ENCODE measurements around the gene OSBPL2. TPM values are rescaled to one million over a fixed set of nuclear protein-coding genes. Genes with fewer than 3 reads are reported as not detected.

Gene OSBPL2
- total RNA-seq, 4 donors from 2014 or later, result 23.1 to 31.6 (median 27.1) TPM

DNA sequence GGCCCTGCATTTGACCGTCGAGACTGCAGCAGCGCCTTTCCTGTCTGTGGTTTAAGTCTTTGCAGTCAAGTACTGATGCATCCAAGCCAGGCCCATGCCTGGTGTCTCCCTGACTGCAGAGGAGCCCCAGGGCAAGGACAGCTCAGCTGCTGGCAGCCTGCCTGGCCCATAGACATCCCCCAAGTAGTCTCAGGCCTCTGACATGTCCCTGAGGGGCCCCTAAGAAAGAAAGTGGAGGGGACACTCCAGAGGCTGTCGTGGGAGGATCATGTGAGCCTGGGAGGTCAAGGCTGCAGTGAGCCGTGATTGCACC lies 36.3 kb upstream of the OSBPL2 start:
- Histone ChIP-seq H3K4me1 (peaks cover 0 to under 1% (median 0%) of the 10 kb centered on the region in 4 donors), H3K36me3 (peaks cover 0 to 76% (median 11%) of the 10 kb centered on the region in 3 donors), H3K27me3 (no peaks in the 10 kb centered on the region), H3K9me3 (no peaks in the 10 kb centered on the region), H3K27ac (no peak overlapping the region), H3K4me3 (no peak overlapping the region)
- WGBS, 2 donors, result 57 to 82% methylated on average over 4 to 5 of the region's 5 CpGs
- TF ChIP-seq EP300 (IDR thresholded peaks at IDR 0.05), result no peak
- TF ChIP-seq, protein P1, sequence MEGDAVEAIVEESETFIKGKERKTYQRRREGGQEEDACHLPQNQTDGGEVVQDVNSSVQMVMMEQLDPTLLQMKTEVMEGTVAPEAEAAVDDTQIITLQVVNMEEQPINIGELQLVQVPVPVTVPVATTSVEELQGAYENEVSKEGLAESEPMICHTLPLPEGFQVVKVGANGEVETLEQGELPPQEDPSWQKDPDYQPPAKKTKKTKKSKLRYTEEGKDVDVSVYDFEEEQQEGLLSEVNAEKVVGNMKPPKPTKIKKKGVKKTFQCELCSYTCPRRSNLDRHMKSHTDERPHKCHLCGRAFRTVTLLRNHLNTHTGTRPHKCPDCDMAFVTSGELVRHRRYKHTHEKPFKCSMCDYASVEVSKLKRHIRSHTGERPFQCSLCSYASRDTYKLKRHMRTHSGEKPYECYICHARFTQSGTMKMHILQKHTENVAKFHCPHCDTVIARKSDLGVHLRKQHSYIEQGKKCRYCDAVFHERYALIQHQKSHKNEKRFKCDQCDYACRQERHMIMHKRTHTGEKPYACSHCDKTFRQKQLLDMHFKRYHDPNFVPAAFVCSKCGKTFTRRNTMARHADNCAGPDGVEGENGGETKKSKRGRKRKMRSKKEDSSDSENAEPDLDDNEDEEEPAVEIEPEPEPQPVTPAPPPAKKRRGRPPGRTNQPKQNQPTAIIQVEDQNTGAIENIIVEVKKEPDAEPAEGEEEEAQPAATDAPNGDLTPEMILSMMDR (IDR thresholded peaks at IDR 0.05), result no peak
- TF ChIP-seq POLR2A (IDR thresholded peaks at IDR 0.05), result no peak
- DNase-seq (ENCODE audit: low spot score in 2 of 2), result no peak

DNA sequence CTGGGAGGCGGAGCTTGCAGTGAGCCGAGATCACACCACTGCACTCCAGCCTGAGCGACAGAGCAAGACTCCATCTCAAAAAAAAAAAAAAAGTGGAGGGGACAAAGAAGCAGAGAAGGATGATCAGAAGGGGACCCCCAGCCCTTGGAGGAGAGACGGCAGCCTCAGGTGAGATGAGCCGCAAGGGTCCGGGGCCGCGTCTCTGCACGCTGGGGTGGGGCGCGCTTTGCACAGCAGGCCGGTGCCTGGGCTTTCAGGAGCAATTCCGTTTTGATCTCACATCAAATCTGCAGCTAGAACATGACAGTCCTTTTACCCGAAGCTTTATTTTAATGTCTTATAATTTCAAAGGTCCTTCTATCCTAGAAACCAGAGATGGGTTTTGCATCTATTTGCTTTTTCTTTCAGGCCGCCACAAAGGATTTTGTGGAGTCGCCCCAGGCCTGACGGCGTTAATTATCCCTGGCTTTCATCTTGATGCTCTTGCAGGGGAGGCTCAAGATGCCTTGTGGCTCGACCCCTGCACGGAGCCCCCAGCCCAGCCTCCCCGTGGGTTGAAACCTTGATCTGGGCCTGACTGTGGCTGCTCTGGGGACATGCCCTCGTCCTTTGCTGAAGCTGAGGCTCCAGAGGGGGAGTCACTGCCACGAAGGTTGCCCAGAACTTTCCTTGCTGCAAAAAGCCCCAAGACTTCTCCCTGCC lies 35.5 kb upstream of the OSBPL2 start:
- DNase-seq (ENCODE audit: low spot score in 2 of 2), result no peak
- 79 to 83% methylated on average over 23 of the region's 23 CpGs for WGBS, 2 donors
- TF ChIP-seq POLR2A (IDR thresholded peaks at IDR 0.05) (no peak), EP300 (IDR thresholded peaks at IDR 0.05) (no peak)
- TF ChIP-seq, protein P1 (IDR thresholded peaks at IDR 0.05), result no peak
- Histone ChIP-seq H3K9me3 (no peaks in the 10 kb centered on the region), H3K36me3 (peaks cover 0 to 75% (median 11%) of the 10 kb centered on the region in 3 donors), H3K27ac (no peak overlapping the region), H3K4me1 (peaks cover 0 to 7% (median 0%) of the 10 kb centered on the region in 4 donors), H3K27me3 (no peaks in the 10 kb centered on the region), H3K4me3 (no peak overlapping the region)

DNA sequence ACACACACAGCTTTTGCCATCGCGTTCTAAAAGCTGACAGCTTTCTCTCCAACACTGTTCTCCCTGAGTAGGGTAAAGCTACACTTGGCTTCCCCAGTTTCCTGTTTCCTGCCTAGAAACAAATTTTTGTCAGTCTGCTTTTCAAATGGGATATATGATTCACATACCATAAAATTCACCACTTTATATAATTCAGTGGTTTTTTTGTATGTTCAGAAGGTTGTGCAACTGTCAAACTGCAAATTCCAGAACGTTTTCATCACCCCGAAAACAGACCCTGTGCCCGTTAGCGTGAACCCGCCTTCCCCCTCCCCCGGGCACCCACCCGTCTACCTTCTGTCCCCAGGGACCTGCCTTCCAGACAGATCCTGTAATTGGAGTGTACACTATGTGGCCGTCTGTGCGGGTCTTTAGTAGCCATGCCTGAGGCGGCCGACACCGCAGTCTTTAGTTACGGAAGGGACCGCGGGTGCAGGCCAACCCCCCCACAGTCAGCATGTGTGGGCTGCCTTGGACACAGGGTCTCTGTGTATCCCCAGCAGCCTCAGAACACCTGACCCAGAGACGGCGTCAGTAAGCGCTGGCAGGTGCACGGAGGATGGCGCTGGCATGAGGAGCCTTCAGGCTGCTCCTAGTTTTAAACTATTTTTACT lies 34.8 kb upstream of the OSBPL2 start:
- TF ChIP-seq POLR2A (IDR thresholded peaks at IDR 0.05), result no peak
- TF ChIP-seq, protein P1 (IDR thresholded peaks at IDR 0.05), result no peak
- no peak for TF ChIP-seq EP300 (IDR thresholded peaks at IDR 0.05)
- Histone ChIP-seq H3K4me1 (peaks cover 0 to 7% (median 0%) of the 10 kb centered on the region in 4 donors), H3K36me3 (peaks cover 0 to 69% (median 11%) of the 10 kb centered on the region in 3 donors), H3K9me3 (no peaks in the 10 kb centered on the region), H3K27ac (no peak overlapping the region), H3K4me3 (no peak overlapping the region), H3K27me3 (no peaks in the 10 kb centered on the region)
- WGBS, 2 donors, result 77 to 84% methylated on average over 22 of the region's 22 CpGs
- DNase-seq (ENCODE audit: low spot score in 2 of 2), result no peak

DNA sequence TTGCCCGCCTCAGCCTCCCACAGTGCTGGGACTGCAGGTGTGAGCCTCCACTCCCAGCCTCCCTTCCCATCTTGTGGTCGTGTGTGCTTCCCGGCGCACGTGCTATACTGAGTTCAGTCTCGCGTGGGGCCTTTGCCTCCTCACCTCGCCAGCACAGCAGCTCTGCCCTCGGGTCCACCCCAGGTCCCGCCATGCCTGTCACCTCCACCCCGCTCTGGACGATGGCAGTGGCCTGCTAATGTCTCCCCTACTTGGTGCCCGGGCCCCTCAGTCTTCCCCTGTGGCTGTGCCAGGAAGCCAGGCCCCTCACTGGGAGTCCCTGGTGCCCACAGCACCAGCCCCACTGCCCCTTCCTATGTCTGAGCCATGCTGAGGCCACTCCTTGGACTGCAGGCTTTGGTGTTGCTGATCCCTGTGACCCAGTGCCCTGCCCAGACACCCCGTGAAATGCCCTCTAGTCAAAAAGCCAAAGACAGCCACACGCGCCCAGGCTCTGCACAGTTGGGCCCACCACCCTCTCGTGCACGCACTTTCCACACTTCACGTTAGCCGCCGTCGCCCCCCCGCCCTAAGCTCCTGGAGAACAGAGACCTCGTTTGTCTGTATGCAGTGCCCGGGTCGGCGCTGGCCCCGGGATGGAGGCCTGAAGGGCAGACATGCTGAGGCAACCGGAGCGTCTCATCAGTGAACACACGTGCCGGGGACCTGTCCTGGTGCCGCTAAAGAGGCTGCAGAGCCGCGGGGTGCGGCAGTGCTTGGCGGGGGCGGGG lies 32.5 kb upstream of the OSBPL2 start:
- peaks cover 0 to 47% (median 11%) of the 10 kb centered on the region in 3 donors for H3K36me3 ChIP-seq
- 68 to 71% methylated on average over 30 to 38 of the region's 38 CpGs for WGBS, 2 donors
- no peak for DNase-seq (ENCODE audit: low spot score in 2 of 2)
- H3K27ac ChIP-seq, result no peak overlapping the region
- H3K9me3 ChIP-seq, result no peaks in the 10 kb centered on the region
- peaks cover 0 to 14% of the 10 kb centered on the region in 2 donors for H3K27me3 ChIP-seq
- TF ChIP-seq, protein P1 (IDR thresholded peaks at IDR 0.05), result no peak
- TF ChIP-seq POLR2A (IDR thresholded peaks at IDR 0.05), result no peak
- TF ChIP-seq EP300 (IDR thresholded peaks at IDR 0.05), result no peak
- peaks cover 0 to 7% (median 0%) of the 10 kb centered on the region in 4 donors for H3K4me1 ChIP-seq
- H3K4me3 ChIP-seq, result no peak overlapping the region
